Erythroblast (primary cell): Measurements from ENCODE around the gene STAT5B.

Source experiments
- GATA1 ChIP-seq: IDR thresholded peaks from 2 replicates; pipeline ENCODE4 v1.6.1; 2011; ENCODE audit warnings: low read depth, mild to moderate bottlenecking, control low read depth, low read length, moderate library complexity
- POLR2A ChIP-seq: IDR thresholded peaks from 2 replicates; pipeline ENCODE4 v1.6.1; 2011; ENCODE audit warnings: mild to moderate bottlenecking, low read length

GRCh38 chr17:42169351-42169750, 106.8 kb downstream of the STAT5B start:
- TF ChIP-seq POLR2A (no peak), GATA1 (no peak)
